HFFc6 (cell line): Measurements from ENCODE around the gene EXOC5. TPM values are rescaled to one million over a fixed set of nuclear protein-coding genes. Genes with fewer than 3 reads are reported as not detected.

Source experiments
- DNase-seq: peaks from one replicate; pipeline ENCODE4 v3.0.0-alpha.2; 2018
- H3K27ac Mint-ChIP-seq: 2 replicates; pipeline ENCODE4 v1.8.0; 2020; ENCODE audit warnings: mild to moderate bottlenecking, mixed read lengths
- H3K27me3 Mint-ChIP-seq: 2 replicates; pipeline ENCODE4 v1.8.0; 2021; ENCODE audit warnings: mild to moderate bottlenecking, moderate library complexity, mixed read lengths; ENCODE audit not compliant: insufficient read depth
- H3K36me3 Mint-ChIP-seq: 2 replicates; pipeline ENCODE4 v1.8.0; 2021; ENCODE audit warnings: low read depth, mixed read lengths
- H3K4me1 Mint-ChIP-seq: 2 replicates; pipeline ENCODE4 v1.8.0; 2020; ENCODE audit warnings: low read depth, mixed read lengths
- H3K4me3 Mint-ChIP-seq: 2 replicates; pipeline ENCODE4 v1.8.0; 2020; ENCODE audit warnings: mild to moderate bottlenecking, moderate library complexity, mixed read lengths
- H3K9me3 Mint-ChIP-seq: 2 replicates; pipeline ENCODE4 v1.8.0; 2020; ENCODE audit warnings: mild to moderate bottlenecking, mixed read lengths
- total RNA-seq, 6 experiments: library from RNA; stranded (reverse); fragmentation: NEBNext Ultra II Directional; extraction: Animal tissue kit (Norgen Biotek cat#: 25700); gene quantifications; 2 replicates in 1 of 6; 3 replicates in 5 of 6; pipeline ENCODE4 v1.2.3, GENCODE V29; 2021
- TF ChIP-seq, protein P1 (sequence below): fragments of 200-600 bp; sonication (generic); IDR thresholded peaks from 2 replicates; pipeline ENCODE4 v1.5.0; 2021; ENCODE audit warnings: antibody characterized with exemption, mild to moderate bottlenecking

EXOC5 gene
- total RNA-seq, 6 experiments from 2014 or later = 102 to 117 (median 111) TPM

DNA sequence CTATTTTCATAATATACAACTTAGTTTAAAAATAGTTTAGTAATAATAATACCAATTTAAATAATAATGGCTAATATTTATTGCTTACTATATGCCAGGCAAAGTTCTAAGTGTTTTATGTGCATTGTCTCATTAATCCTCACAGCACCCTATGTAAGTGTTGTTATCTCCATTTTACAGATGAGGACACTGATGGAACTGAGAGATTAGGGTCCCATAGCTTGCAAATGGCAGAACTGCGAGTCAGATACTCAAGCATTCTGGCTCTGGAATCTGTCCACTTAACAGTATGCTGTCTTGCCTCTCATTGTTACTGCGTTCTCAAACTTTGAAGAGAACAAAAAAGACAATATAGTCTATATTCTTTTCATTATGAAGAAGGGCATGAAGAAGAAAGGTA, 19.0 kb upstream of the EXOC5 start:
- Mint-ChIP-seq H3K36me3 (no peaks in the 10 kb centered on the region), H3K4me1 (no peaks in the 10 kb centered on the region), H3K27ac (no peak overlapping the region), H3K27me3 (no peaks in the 10 kb centered on the region; the same call in 1 of the 2 replicates), H3K9me3 (no peaks in the 10 kb centered on the region), H3K4me3 (no peak overlapping the region)
- DNase-seq = no peak
- TF ChIP-seq, protein P1, sequence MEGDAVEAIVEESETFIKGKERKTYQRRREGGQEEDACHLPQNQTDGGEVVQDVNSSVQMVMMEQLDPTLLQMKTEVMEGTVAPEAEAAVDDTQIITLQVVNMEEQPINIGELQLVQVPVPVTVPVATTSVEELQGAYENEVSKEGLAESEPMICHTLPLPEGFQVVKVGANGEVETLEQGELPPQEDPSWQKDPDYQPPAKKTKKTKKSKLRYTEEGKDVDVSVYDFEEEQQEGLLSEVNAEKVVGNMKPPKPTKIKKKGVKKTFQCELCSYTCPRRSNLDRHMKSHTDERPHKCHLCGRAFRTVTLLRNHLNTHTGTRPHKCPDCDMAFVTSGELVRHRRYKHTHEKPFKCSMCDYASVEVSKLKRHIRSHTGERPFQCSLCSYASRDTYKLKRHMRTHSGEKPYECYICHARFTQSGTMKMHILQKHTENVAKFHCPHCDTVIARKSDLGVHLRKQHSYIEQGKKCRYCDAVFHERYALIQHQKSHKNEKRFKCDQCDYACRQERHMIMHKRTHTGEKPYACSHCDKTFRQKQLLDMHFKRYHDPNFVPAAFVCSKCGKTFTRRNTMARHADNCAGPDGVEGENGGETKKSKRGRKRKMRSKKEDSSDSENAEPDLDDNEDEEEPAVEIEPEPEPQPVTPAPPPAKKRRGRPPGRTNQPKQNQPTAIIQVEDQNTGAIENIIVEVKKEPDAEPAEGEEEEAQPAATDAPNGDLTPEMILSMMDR = no peak

DNA sequence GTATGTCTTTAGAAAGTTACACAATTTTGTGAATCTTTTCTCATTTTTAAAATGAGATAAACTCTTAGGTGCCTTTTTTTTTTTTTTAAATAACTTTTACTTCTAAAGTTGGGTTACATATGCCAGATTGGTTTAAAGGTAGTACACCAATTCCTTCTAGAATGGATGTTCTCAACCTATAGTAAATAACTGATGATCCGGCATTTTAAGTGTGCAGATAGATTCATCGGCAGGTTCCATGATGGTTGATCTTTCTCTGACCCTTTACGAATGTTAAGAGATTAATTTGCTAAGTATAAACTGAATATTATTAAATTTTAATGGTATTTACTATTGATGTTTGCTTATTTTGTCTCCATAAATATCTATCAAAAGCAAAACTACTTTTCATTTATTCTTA, 8.4 kb upstream of the EXOC5 start:
- Mint-ChIP-seq H3K9me3 (peaks cover 4% of the 10 kb centered on the region; the same call in 1 of the 2 replicates), H3K27me3 (no peaks in the 10 kb centered on the region), H3K4me3 (no peak overlapping the region), H3K36me3 (peaks cover 43% of the 10 kb centered on the region), H3K27ac (no peak overlapping the region), H3K4me1 (peaks cover 22% of the 10 kb centered on the region)
- TF ChIP-seq, protein P1 = no peak
- DNase-seq = no peak

DNA sequence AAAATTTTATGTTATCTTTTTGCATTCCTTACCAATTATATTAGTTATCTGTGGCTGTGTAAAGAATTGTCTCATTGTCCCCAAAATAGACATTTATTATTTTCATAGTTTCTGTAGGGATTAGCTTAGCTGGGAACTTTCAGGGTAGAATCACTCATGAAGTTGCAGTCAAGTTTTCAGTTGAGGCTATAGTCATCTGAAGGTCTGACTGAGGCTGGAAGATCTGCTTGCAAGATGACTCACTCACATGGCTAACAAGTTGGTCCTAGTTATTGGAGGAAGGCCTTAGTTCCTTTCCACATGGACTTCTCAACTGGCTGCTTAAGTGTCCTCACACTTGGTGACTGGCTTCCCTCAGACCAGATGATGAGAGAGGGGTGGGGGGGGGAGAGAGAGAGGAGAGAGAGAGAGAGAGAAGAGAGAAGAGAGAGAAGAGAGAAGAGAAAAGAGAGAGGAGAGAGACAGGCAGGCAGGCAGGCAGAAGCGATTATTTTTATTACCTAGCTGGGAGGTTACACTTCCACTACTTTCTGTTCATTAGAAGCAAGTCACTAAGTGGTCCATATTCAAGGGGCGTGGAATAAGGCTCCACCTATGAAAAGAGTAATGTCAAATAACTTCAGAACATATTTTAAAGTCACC, 6.4 kb upstream of the EXOC5 start:
- DNase-seq = no peak
- no peaks in the 10 kb centered on the region for H3K27me3 Mint-ChIP-seq
- TF ChIP-seq, protein P1 = no peak
- H3K4me3 Mint-ChIP-seq = no peak overlapping the region; the same call in 1 of the 2 replicates
- H3K36me3 Mint-ChIP-seq = peaks cover 47% of the 10 kb centered on the region
- H3K9me3 Mint-ChIP-seq = peaks cover 9% of the 10 kb centered on the region; the same call in 1 of the 2 replicates
- H3K27ac Mint-ChIP-seq = 0 out of 2 replicates have a peak overlapping the region, but pooled peaks have one; percentile 52
- H3K4me1 Mint-ChIP-seq = peaks cover 41% of the 10 kb centered on the region

DNA sequence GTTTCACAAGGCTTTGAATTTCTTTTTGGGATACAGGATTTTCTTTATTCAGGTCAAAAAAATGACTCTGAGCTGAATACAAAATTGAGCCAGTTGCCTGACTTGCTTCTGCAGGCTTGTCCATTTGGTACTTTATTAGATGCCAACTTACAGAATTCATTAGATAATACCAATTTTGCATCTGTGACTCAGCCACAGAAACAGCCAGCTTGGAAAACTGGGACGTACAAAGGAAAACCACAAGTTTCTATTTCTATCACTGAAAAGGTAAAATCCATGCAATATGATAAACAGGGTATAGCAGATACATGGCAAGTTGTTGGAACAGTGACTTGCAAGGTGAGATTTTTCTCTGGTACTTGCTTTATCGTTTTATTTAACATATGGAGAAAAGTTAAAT, 5.8 kb upstream of the EXOC5 start:
- H3K4me1 Mint-ChIP-seq = peaks cover 44% of the 10 kb centered on the region
- TF ChIP-seq, protein P1 = no peak
- H3K9me3 Mint-ChIP-seq = peaks cover 15% of the 10 kb centered on the region; the same call in 1 of the 2 replicates
- no peaks in the 10 kb centered on the region for H3K27me3 Mint-ChIP-seq
- 0 out of 2 replicates have a peak overlapping the region, but pooled peaks have one; percentile 52 for H3K27ac Mint-ChIP-seq
- no peak for DNase-seq
- H3K36me3 Mint-ChIP-seq = peaks cover 53% of the 10 kb centered on the region
- no peak overlapping the region; the same call in 1 of the 2 replicates for H3K4me3 Mint-ChIP-seq

DNA sequence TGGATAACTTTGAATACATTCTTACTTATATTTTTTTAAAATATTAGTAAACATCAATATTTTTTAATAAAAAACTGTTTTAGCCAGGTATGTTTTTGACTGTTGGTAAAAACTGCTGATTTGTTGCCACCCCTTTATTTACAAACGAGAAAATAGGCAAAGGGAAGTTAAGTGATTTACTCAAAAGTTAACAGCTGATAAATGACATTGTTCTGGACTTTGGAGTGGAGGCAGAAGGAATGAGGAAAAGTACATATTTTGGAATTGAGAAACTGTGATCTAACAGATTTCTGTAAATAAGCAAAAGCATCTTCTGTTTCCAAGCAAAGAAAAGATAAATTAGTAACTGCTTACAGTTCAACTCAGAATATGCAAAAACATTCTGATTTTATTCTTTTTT, 4.5 kb upstream of the EXOC5 start:
- peaks cover 21% of the 10 kb centered on the region for H3K9me3 Mint-ChIP-seq
- TF ChIP-seq, protein P1 = no peak
- H3K4me1 Mint-ChIP-seq = peaks cover 44% of the 10 kb centered on the region
- H3K27ac Mint-ChIP-seq = no peak overlapping the region
- peaks cover 54% of the 10 kb centered on the region for H3K36me3 Mint-ChIP-seq
- H3K4me3 Mint-ChIP-seq = no peak overlapping the region
- H3K27me3 Mint-ChIP-seq = no peaks in the 10 kb centered on the region; the same call in 1 of the 2 replicates
- no peak for DNase-seq
